HG03460 (cell line): ENCODE results near the gene SSRP1.

Source experiments
- ATAC-seq: cut with Tn5 transposase; IDR thresholded peaks from one replicate; pipeline ENCODE4 v1.9.1; 2021; ENCODE audit not compliant: unreplicated experiment

Gene SSRP1

DNA sequence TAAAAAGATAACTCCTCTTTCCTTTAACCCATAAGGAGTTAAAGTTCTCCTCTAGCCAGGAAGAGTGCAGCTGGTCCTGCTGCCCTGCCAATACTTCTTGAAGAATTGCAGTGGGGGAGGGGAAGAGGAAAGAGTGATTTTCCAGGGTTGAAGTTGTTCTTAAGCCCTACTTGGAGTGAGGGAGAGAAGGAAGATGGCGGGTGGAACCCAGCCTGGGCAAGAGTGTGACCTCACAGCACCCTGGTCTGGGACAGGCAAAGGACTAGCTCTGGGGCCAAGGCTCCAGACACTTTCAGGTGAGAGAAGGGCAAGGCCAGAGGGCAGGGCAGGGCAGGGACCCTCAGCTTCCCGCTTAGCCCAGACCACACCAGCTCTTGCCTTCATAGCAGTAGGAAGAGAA is 17.5 kb downstream of the SSRP1 start:
- no peak for ATAC-seq

DNA sequence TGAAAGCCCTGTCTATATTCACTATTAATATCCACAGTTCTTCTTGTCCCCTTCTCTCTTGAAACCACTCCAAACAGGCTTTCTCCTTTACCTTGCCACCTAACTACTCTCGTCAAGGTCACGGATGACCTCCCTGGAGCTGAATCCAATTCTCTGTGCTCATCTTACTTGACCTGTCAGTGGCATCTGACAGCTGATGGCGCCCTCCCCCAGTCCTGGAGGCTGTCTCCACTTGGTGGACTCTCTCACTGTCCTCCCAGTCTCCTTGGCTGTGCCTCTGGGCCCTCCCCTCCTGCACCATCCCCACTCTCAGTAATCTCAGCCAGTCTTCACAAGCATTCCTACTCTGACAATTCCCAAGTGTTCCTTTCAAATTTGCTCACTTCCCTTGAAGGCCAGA is 19.7 kb downstream of the SSRP1 start:
- ATAC-seq: no peak

DNA sequence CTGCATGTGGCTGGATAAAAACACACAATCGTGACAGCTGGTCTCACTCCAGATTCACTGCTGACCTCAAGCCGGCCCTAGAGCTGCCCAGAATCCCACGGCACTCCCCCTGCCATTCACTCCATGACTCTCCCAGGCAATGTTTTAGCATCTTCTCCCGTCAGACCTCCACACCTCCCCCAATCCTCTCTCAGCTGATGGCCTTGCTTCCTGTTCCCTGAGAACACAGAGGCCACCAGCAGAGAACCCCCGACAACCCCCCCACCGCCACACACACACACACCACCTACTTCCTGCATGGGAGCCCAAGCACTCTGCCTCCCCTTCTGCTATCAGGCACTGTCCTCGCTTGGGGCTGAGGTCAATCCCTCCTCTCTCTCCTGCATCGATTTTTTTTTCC is 20.2 kb downstream of the SSRP1 start:
- no peak for ATAC-seq

DNA sequence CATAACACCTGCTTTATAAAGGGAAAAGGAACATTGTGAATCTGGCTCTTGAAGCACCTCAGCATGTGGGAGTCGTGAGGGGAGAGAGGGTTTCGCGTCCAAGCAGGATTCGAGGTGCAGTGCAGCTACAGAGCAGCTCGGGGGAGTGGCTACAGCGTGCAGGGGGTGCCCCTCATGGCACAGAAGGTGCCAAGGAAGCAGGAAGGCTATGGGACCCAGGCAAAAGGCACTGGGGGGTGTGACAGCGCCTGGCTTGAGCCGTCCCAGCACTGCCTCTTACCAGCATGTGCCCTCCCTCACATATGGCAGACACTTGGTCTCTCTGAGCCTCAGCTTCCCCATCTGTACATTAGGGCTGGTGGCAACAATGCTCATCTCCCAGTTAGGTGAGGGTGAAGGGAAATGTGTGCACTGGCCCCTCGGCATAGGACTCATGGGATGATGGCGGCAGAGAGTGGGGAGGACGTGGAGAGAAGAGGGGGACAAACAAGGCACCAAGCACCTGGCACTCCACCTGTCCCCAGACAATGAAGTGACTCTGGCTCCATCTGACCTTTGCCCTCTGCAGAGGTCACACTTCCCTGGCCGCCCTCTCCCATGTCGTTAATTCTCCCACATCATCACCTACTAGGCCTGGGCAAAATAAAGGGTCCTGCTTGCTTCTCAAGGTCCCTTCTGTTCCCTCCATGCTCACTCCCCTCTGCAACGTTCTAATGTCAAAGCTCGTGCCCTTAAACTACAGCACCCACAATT is 21.3 kb downstream of the SSRP1 start:
- no peak for ATAC-seq

DNA sequence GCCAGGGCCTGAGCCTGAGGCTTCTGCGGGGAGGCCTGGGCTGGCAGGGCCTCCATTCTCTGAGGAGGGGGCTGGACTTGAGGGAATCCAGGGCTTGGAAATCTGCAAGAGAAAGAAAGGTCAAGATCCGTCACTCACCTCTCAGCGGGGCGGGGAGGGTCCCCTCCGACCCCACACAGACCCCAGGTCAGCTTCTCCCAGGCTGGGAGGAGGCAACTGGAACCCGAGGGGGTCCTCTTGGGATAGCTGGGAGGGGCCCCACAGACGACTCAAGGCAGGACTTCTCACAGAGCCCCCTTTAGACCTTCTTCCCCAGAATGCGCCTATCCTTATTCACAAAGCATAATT is 21.9 kb downstream of the SSRP1 start:
- ATAC-seq: no peak

DNA sequence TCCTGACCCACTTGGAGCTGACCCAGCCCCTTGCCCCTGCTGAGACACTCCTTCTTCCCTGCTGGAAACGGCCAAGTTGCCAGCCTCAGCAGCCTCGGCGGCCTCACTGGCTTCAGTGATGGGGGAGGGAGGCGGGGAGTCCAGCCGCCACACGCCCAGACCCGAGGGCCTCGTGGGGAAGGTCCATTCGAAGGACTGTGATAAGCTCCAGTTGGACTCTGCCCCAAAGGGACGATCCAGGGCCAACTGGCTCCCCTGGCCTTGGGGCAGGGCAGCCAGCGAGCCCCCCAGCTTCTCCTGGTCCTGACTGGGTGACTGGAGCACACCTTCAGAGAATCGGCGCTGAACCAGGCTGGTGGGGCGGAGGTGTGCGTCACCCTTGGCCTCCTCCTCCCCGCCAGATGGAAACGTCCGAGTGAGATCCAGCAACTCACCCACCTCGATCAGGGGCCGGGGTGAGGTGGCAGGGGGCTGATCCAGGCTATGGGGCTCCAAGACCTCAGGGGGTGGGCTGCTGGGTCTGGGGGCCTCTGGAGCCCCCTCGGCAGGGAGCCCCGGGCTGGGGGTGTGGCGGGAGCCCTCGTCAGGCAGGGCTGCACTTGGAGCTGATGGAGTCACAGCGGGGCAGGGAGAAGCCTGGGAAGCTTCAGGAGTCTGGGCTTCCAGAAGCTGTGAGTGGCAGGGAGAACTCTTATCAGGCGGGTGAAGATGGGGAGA is 22.5 kb downstream of the SSRP1 start:
- no peak for ATAC-seq

DNA sequence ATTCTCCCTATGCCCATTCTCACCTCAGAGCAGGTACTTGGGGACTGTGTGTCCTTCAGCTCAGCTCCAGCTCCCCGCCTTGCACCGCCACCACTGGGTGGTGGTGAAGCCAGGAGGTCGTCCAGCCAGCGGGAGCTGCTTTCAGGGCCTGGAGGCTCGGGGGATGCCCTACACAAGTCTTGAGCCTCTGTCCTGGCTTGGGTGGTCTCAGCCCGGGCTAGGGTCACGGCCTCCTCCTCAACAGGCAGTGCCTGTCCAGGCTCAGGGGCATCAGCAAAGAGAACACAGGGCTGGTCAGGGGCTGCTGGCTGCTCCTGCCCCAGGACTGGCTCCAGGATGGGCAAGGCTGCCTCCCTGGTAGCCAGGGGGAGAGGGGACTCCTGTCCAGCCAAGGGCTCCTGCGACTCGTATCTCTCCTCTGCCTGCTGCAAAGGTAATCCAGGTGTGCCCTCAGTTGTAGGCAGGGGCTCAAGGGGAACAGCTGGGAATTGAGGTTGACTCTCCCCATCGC is 23.1 kb downstream of the SSRP1 start:
- no peak for ATAC-seq

DNA sequence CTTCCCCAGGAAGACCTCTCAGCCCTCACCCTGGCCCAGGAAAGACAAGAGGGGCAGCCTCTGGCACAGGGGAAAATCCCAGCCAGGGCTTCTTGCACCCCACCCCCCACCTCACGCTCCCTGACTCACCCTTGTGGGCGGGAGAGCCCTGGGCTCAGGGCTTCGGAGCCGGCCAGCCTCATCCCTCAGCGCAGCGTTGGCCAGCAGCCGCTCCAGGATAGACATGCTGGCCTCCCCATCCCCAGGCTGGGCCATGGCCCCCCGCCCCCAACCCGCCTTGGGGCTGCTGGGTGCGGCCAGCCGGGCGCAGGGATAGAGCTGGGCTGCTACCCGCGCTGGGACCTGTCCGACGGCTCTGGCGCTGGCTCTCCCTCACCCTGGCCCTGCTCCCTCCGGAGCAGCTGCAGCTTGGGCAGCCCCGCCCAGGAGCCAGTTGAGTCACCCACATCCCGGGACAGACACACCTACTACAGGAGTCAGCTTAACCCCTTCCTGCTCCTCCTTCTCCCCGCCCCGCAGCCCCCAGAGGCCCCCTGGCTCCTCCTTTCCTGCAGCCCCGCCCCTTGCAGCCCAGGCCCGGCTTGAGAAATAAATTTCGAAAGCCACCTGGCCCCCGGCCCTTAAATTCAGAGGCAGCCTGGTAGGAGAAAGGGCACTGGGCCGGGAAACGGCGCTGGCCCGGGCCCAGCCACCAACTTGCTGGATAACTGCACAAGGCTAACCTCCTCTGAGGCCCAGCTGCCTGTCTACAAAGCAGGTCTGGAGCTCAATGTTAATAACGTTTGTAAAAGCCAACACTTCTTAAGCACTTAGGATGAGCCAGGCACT is 24.4 kb downstream of the SSRP1 start:
- peak; percentile 98 for ATAC-seq

DNA sequence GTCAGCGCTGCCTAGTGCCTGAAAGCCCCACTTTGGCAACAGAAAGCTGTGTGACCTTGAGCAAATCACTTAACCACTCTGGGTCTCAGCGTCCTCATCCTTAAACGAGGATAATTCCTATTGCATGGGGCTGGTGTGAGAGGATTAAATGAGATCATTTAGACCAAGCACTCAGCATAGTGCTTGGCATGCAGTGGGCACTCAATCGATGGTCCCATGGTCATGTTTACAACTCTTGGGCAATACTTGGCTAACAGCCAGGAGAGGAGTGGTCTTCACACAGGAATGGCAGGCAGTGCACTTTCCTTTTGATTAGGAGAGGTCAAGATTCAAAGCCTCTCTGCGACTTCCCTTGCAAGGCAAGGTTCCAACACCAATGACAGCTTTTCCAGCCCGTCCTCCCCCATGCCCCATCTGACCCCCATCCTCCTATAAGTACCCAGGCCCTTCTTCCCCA is 25.0 kb downstream of the SSRP1 start:
- ATAC-seq: no peak

- no peak for ATAC-seq
Measured at GRCh38 chr11:57310091-57310490, 25.6 kb downstream of the SSRP1 start.

GRCh38 chr11:57309106-57310059 is 26.3 kb downstream of the SSRP1 start:
- no peak for ATAC-seq

DNA sequence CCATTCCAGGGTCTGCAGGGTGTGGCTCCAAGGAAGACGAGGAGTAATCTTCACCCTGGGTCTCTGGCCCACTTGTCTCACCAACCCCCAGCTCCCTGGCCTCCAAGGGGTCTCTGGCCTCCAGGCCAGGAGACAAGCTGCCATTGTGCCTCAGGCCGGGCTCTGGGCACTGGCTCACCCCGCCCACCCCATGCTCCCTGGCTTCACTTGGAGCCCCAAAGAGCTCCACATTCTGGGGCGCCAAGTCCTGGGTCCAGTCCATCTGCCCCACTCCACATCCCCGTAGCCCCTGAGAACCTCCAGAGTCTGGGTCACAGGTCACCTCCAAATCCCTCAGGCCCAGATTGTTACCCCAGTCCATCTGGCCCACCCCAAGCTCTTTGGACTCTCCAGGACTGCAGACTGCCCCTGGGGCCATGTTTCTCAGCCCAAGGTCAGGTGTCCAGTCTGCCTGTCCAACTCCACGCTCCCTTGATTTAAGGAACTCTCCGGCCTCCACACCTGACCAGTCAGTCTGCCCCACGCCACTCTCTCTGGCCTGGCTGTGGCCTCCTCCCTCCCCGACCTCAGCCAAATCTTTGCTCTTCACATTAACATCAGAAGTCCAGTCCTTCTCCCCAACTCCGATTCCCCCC is 27.1 kb downstream of the SSRP1 start:
- ATAC-seq: no peak

GRCh38 chr11:57307666-57308270 is 27.9 kb downstream of the SSRP1 start:
- ATAC-seq: no peak

- ATAC-seq: no peak
Measured at GRCh38 chr11:57306940-57307565, 28.6 kb downstream of the SSRP1 start.

DNA sequence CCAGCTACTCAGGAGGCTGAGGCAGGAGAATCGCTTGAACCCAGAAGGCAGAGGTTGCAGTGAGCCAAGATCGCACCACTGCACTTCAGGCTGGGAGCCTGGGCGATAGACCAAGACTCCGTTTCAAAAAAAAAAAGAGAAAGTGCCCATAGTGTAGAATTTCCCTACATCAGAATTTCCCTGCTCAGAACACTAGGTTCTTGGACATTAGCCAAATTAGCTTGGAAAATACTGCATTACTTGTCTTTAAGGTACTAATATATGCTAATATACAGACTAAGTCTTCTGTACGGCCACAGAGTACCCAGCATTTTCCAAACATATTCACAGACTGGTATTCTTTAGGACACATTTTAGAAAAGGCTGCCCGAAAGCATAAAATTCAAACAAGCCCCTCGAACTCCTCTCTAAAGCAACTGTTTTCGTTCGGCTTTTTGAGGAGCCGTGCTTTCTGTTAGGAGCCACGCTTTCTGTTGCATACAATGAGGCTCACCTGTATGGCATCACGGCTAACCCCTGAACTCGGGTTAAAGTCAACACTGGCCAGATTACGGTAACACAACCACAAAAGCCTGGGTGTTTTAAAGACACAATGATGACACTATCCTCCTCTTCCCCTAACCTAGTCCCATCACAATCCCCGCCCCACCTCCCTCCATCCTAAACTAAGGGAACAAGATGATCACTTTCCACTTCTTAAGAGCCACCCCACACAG is 29.4 kb downstream of the SSRP1 start:
- ATAC-seq: no peak

DNA sequence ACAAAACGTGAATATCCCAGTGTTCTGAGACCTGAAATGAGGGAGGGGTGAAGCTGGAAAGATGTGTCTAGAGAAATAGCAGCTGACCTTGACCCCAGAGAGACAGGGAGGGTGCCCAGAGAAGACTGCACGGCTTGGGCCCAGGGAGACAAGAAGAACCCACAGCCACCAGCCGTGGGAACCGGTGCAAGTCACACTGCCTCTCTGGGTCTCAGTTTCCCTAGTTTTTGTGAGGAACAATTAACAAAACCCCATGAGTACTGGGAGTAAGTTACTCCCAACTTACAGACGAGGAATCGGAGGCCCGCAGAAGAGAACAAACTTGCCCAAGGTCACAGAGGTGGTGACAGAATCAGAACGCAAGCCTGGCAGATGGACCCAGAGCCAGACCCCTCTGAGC is 30.2 kb downstream of the SSRP1 start:
- ATAC-seq: no peak

- no peak for ATAC-seq
Measured at GRCh38 chr11:57303990-57304579, 31.6 kb downstream of the SSRP1 start.
